IPS DF 19.7 (cell line): Measurements from ENCODE around the gene SPINK4.

Source experiments
- DNase-seq: peaks from one replicate; pipeline ENCODE4 v3.0.0-alpha.2; 2013; ENCODE audit warnings: low read depth, low spot score

Gene SPINK4

GRCh38 chr9:33229359-33230114 is 10.4 kb upstream of the SPINK4 start:
- no peak for DNase-seq

- DNase-seq = no peak
These were observed 9.0 kb upstream of the SPINK4 start for GRCh38 chr9:33230756-33231622.

DNA sequence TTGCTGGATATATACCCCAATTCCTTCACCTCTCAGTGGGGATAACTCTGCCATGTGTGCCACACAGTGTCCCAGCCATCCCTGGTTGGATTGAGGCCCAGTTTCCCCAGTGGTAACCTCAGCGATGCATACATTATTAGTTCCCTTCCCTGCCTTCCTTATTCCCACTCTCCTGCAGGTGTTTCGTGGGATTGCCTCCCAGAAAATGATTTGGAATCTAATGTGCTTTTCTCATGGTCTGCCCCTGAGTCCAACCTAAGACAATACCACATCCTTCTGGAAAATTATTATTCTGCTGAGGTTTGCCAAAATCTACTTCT is 8.4 kb upstream of the SPINK4 start:
- DNase-seq = no peak

- no peak for DNase-seq
These were observed 7.2 kb upstream of the SPINK4 start for GRCh38 chr9:33232815-33233214.

- no peak for DNase-seq
These were observed 6.2 kb upstream of the SPINK4 start for GRCh38 chr9:33233626-33234342.

GRCh38 chr9:33234511-33235467 is 5.2 kb upstream of the SPINK4 start:
- DNase-seq = no peak

DNA sequence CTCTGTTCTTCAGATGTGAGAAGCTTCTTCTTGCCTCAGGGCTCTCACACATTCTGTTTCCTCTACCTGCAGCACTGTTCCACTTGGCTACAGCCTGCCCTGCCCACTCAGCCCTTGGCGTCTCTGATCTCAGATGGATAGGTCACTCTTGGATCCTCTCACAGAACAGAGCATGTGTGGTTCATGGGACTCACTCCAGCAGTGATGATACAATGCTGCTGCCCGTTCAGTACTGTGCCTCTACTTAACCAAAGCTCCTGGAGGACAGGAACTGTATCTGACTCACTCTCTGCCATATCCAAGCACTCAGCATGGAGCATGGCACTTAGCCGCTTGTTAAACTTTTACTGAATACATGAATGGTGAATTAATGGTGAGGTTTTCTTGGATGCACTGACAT is 3.4 kb upstream of the SPINK4 start:
- DNase-seq = no peak

- DNase-seq = no peak
These were observed 1.3 kb downstream of the SPINK4 start for GRCh38 chr9:33241298-33241697.

DNA sequence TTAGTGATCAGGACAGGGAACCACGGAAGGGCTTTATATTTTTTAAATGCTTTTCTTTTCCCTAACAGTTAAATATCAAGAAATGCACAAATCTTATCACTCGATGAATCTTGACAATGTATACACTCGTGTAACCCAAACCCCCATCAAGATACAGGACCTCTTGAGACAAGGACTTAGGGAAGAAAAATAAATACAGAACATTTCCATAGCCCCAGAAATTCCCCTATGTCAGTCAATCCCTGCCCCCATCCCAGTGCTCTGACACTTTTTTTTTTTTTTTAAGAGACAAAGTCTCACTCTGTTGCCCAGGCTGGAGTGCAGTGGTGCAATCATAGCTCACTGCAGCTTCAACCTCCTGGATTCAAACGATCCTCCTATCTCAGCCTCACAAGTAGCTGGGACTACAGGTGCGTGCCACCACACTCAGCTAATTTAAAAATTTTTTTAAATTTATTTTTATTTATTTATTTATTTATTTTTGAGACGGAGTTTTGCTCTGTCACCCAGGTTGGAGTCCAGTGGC is 2.7 kb downstream of the SPINK4 start:
- DNase-seq = no peak

- no peak for DNase-seq
These were observed 4.3 kb downstream of the SPINK4 start for GRCh38 chr9:33244137-33244784.

DNA sequence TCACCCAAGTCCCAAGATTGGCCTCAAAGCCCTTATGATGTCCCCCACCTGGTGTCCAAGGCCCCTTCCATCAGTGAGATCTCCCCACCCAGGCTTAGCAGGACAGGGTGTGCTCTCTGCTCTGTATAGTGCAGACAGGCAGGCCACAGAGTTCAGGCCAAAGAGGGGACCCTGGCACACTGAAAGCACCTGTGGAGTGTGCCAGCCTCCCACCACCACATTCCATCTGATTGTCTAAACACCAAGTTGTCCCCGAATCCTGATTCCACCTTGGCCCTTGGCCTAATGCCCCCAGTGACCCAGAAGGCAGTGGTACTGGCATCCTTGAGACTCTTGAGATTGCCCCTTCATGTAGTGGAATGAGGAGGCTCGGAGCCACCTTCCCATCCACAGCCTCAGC is 5.4 kb downstream of the SPINK4 start:
- no peak for DNase-seq

DNA sequence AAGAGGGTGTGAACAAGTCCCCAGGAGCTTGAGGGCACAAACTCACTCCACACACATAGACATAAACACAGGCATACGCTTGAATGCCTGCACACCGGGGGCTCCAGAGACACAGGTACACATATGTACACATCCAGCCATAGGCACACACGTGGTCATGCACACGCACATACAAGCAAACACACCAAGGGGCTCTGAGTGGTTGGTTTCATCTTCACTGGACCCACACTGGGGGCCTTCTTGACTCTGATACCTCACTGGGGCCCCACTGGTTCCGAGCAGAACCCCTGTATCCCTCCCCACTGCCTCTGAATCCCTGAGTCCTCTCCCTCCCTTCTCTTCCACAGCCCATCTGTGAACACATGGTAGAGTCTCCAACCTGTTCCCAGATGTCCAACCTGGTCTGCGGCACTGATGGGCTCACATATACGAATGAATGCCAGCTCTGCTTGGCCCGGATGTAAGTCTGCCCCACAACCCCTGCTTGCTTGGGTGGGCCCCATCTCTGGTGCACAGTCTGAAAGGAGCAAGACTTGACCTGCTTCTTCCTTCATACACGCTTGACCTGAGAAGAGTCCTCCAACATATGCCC is 6.4 kb downstream of the SPINK4 start:
- no peak for DNase-seq

DNA sequence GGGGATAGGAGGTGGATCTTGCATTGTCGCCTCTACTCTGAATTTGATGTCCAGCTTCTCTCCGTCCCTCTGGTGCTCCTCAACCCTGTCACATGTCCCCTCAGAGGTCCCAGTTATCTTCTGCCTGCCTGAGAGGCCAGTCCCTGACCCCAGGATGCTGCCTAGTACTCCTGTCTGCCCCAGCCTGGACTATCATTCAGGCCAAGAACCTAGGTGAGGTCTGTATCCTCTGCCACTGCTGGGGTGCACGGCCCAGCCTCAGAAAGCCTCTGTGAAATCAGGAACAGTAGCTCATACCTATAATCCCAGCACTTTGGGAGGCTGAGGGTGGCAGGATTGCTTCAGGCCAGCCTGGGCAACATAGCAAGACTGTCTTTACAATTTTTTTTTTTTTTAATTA is 8.6 kb downstream of the SPINK4 start:
- DNase-seq = no peak

DNA sequence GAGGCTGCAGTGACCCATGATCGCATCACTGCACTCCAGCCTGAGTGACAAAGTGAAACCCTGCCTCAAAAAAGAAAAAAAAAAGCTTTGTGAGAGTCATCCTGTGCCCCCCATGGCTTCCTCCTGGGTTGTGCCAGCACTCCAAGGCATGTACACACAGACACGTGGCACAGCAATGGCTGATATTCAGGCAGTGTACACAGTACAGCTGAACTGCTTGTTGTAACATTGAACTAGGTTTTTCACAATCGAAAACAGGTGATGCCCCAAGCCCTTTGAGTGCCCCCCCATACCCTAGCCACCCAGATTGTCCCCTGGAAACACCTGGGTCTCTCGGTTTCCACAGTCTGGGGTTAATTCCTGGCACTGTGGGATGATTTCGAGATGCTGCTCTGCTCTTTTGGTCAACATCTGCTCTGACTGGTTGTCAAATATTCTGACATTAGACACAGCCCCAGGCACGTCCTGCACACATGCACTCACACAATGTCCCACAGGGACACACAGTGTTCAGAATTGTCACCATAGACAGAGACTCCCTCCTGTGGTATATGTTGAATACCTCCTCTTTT is 9.2 kb downstream of the SPINK4 start:
- DNase-seq = no peak

DNA sequence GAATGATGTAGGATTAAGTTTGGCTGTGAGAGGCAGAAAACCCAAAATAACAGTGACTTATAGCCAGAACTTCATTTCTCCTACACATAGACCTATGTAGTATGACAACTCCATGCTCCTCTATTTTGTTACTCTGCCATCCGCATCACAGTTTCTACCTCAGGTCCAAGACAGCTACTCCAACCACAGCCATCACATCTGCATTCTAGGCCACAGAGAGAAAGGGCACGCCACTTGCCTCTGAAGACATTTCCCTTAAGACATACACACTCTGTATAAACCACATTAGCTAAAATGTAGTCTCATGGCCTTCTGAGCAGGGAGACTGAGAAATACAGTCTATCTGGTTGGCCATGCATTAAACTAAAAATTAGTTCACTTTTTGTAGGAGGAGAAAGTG is 10.0 kb downstream of the SPINK4 start:
- no peak for DNase-seq

DNA sequence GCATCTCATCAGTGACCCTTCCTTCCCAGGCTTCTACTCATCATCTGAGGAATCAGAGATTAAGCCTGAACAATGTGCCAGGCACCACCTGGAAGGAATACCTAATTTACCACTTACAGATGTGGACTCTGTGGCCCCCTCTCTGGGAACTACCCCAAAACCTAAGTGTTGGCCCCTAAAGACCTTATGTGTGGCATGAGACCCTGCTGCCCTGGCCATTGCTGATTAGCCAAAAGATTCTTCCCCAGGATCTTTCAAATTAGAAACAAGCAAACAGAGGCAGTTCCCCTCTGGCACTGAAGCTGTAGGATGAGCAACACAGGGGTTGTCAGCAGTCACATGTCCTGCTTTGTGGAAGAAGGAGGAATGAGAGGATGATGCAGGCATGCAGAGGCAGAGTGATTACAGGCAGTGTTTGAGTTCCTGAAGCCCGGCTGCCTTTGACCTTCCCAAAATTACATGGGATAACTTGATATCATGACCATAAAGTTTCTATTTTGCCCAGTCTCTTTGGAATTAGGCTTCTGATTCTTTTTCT is 10.6 kb downstream of the SPINK4 start:
- no peak for DNase-seq

DNA sequence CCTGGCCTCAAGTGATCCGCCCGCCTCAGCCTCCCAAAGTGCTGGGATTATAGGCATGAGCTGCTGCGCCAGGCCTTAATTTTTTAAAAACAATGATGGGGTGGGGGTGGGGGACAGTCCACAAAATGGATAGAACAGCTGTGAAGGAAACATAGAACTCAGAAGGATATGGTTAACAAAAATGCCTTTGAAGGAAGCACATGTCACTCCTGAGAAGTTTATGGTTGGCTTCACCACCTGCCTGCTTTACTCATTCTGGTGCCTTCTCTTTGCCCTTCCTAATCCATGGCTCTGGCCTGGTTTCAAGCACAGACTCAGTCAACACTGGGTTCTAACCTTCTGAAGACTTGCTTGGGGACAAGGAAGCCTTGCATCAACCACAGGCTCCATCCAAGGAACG is 14.2 kb downstream of the SPINK4 start:
- DNase-seq = no peak

DNA sequence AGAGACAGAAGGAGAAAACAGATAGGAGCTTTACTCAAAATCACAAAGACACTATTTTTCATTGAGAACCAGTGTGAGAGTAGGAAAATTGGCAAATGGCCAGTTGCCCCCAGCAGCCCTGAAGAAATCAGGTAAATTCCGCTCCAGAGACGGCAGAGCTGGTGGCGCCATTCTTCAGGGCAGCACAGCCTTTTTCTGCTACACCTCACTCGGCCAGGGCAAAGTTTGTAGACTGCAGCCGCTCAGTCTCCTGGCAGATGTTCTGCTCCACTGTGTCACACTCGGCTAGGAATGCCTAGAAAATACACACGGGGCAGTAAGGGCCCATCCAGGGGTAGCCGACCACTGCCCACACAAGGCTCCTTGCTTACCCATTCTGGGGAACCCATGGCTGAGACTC is 15.0 kb downstream of the SPINK4 start:
- no peak for DNase-seq

DNA sequence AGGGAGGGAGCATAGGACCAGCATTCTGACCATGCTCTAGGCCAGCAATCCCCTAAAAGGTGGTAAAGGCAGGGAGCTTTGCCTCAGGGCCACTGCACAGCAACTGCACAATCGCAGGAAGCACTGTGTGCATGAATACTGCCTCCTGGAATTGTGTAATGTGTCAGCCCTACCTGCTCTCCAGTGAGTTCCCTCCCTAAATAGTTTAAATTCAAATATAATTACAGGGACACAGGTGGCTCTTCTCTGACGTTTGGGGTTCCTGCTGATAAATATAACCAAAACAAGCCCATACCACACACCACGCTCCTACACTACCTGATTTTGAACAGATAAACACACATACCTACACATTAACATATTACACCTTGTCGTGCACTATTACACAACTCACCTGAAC is 15.5 kb downstream of the SPINK4 start:
- no peak for DNase-seq

DNA sequence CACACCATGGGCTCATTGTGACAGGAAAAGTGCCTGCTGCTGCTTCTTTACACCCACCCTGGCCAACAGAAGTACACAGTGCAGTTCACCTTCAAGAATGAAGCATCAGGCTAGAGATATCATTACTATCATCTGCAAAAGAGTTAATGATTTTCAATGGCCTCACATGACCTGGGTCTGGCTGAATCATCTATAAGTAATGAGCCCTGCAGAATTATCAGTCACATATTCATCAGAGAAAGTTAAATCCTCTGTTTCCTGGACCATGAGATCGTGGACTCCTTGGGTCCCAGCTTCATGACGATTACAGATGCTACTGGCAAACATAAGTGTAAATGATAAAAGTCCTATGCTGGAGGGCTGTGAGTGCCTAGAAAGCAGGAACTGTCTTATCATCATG is 16.3 kb downstream of the SPINK4 start:
- DNase-seq = no peak
